Tibial artery (tissue), 4 donors: ENCODE results near the gene MGP.

Experiments
- DNase-seq, 2 donors: peaks; one replicate each; pipeline ENCODE4 v3.0.0-alpha.2; 2019
- H3K27ac ChIP-seq, 2 donors: fragments of 200-600 bp; sonication (generic) in 1 of 2; 1 replicate in 1 of 2; 2 replicates in 1 of 2; pipeline ENCODE4 v1.5.1; 2018 to 2019; ENCODE audit warnings: mild to moderate bottlenecking in 1 of 2
- H3K27me3 ChIP-seq, 2 donors: fragments of 200-600 bp; sonication (generic) in 1 of 2; one replicate each; pipeline versions ENCODE4 v1.5.1 to v1.6.0; 2016 to 2019
- H3K36me3 ChIP-seq, 3 donors: fragments of 200-600 bp; sonication (generic) in 2 of 3; one replicate each; pipeline ENCODE4 v1.5.1; 2016 to 2019; ENCODE audit warnings: mild to moderate bottlenecking in 2 of 3
- H3K4me1 ChIP-seq, 4 donors: fragments of 200-600 bp; sonication (generic) in 2 of 4; 1 replicate in 3 of 4; 2 replicates in 1 of 4; pipeline ENCODE4 v1.5.1; 2016 to 2019
- H3K4me3 ChIP-seq, 2 donors: fragments of 200-600 bp; sonication (generic) in 1 of 2; 1 replicate in 1 of 2; 2 replicates in 1 of 2; pipeline ENCODE4 v1.5.1; 2018 to 2019; ENCODE audit warnings: mild to moderate bottlenecking in 2 of 2
- H3K9me3 ChIP-seq, 3 donors: fragments of 200-600 bp; sonication (generic) in 1 of 3; one replicate each; pipeline ENCODE4 v1.5.1; 2016 to 2019
- intact Hi-C: fragments of 100-400 bp; cut with DNase I; formaldehyde crosslinking; loops from one replicate; pipeline ENCODE4 v1.15.0; 2023; ENCODE audit warnings: low total_unique reads
- TF ChIP-seq, protein P1 (sequence below), 2 experiments: fragments of 200-600 bp in 1 of 2; fragments of 450-650 bp in 1 of 2; IDR thresholded peaks; one replicate each; pipeline ENCODE4 v1.5.1; 2017 to 2019; ENCODE audit warnings: antibody characterized with exemption in 2 of 2, mild to moderate bottlenecking in 1 of 2, moderate library complexity in 1 of 2

Gene MGP

DNA sequence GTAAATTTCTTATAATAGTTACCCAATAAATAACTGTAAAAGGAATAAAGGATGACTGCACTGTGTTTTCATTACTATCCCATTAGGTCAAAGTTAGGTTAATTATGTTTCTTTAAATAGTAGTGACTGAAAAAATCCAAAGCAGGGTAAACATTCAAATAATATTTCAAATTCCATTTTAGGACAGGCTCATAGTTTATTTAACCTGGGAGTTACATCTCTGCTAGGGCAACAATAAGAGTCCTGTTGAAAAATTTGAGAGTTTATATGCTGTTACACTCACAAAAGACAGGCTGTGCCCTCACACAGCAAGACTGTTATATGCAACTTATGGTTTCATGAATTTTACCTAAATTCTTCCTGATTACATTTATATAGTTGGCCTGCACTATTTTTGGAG is 44.6 kb upstream of the MGP start:
- peak overlapping the region in 1 of 2 donors; percentile 41 for H3K27ac ChIP-seq
- no peak for DNase-seq
- intact Hi-C loops: loop anchor here (10.0 kb wide), 1 partner anchor 55 kb away; no protein-coding TSS in a partner anchor
- H3K4me1 ChIP-seq: peaks cover 0 to 31% (median 18%) of the 10 kb centered on the region in 4 donors
- no peaks in the 10 kb centered on the region for H3K36me3 ChIP-seq
- no peaks in the 10 kb centered on the region for H3K9me3 ChIP-seq
- TF ChIP-seq, protein P1, sequence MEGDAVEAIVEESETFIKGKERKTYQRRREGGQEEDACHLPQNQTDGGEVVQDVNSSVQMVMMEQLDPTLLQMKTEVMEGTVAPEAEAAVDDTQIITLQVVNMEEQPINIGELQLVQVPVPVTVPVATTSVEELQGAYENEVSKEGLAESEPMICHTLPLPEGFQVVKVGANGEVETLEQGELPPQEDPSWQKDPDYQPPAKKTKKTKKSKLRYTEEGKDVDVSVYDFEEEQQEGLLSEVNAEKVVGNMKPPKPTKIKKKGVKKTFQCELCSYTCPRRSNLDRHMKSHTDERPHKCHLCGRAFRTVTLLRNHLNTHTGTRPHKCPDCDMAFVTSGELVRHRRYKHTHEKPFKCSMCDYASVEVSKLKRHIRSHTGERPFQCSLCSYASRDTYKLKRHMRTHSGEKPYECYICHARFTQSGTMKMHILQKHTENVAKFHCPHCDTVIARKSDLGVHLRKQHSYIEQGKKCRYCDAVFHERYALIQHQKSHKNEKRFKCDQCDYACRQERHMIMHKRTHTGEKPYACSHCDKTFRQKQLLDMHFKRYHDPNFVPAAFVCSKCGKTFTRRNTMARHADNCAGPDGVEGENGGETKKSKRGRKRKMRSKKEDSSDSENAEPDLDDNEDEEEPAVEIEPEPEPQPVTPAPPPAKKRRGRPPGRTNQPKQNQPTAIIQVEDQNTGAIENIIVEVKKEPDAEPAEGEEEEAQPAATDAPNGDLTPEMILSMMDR (IDR thresholded peaks at IDR 0.05): peak in 1 of 2 experiments; percentile 21
- no peaks in the 10 kb centered on the region for H3K27me3 ChIP-seq
- no peak overlapping the region for H3K4me3 ChIP-seq

DNA sequence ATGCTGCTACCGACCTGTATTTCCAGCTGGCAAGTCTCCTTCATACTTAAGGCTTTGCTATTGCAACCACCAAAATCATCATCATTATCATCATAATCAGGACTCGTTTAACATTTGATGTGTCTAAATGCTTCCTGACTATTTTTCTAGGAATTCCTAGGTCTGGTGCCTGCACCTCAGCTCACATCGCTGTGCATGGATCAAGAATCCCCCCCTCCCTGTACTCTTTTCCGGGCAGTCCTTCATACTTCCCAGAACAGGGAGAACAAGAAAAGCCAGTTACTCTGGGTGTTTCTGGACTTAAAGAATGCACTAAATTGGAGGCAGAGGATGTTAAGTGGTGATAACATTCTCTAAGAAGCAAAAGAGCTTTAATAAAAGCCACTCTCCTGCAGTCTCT is 43.3 kb upstream of the MGP start:
- Histone ChIP-seq H3K36me3 (no peaks in the 10 kb centered on the region), H3K4me1 (peaks cover 0 to 31% (median 18%) of the 10 kb centered on the region in 4 donors), H3K27ac (peak overlapping the region; percentile 38 to 41), H3K9me3 (no peaks in the 10 kb centered on the region), H3K4me3 (no peak overlapping the region), H3K27me3 (no peaks in the 10 kb centered on the region)
- intact Hi-C loops: no loop called here
- TF ChIP-seq, protein P1 (IDR thresholded peaks at IDR 0.05): no peak
- no peak for DNase-seq

DNA sequence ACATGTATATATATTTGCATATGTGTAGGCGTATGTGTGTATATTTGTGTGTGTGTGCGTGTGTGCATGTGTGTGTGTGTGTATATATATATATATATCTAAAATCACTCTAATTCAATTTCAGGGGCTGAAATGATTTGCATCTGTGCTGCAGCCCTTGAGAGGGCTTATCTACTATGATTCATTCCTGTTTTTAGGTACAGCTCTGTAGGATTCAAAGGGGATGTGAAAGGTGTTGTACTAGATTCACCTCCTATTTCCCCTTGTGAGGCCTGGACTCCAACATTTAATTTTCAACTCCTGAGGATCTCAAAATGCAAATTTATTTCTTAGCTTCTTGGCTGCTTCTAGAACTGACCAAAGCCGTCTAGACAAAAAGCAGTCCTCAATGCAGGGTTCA is 41.6 kb upstream of the MGP start:
- intact Hi-C loops: no loop called here
- H3K9me3 ChIP-seq: no peaks in the 10 kb centered on the region
- TF ChIP-seq, protein P1 (IDR thresholded peaks at IDR 0.05): no peak
- H3K4me3 ChIP-seq: no peak overlapping the region
- no peak overlapping the region for H3K27ac ChIP-seq
- H3K4me1 ChIP-seq: peaks cover 0 to 31% (median 18%) of the 10 kb centered on the region in 4 donors
- H3K36me3 ChIP-seq: no peaks in the 10 kb centered on the region
- DNase-seq: no peak
- no peaks in the 10 kb centered on the region for H3K27me3 ChIP-seq

DNA sequence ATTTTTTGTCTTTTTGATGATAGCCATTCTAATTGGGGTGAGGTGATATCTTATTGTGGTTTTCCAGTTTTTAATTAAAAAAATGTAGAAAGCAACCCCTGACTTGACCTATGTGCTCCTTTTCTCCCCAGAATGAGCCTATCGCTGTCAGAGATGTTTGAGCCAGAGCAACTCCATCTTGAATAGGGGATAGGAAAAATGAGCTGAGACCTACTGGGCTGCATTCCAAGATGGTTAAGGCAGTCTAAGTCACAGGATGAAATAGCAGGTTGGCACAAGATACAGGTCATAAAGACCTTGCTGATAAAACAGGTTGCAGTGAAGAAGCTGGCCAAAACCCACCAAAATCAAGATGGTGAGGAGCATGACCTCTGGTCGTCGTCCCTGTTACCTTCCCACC is 38.9 kb upstream of the MGP start:
- Histone ChIP-seq H3K27me3 (no peaks in the 10 kb centered on the region), H3K36me3 (no peaks in the 10 kb centered on the region), H3K9me3 (no peaks in the 10 kb centered on the region), H3K4me1 (peaks cover 0 to 13% (median 6%) of the 10 kb centered on the region in 4 donors), H3K27ac (no peak overlapping the region), H3K4me3 (no peak overlapping the region)
- no peak for DNase-seq
- TF ChIP-seq, protein P1 (IDR thresholded peaks at IDR 0.05): no peak
- intact Hi-C loops: no loop called here

DNA sequence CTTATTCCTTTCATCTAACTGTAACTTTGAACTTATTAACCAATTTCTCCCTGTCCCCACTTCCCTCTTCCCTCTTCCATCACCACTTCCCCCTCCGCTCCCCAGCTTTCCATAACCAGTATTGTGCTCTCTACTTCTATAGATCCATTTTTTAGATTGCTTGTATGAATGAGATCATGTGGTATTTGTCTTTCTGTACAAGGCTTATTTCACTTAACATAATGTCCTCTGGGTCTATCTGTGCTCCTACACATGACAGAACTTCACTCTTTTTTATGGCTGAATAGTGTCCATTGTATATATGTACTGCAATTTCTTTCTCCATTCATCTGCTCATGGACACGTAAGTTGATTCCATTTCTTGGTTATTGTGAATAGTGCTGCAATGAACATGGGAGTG is 38.3 kb upstream of the MGP start:
- Histone ChIP-seq H3K27me3 (no peaks in the 10 kb centered on the region), H3K9me3 (no peaks in the 10 kb centered on the region), H3K36me3 (no peaks in the 10 kb centered on the region), H3K4me1 (peaks cover 0 to 8% (median 3%) of the 10 kb centered on the region in 4 donors), H3K4me3 (no peak overlapping the region), H3K27ac (no peak overlapping the region)
- intact Hi-C loops: no loop called here
- DNase-seq: no peak
- TF ChIP-seq, protein P1 (IDR thresholded peaks at IDR 0.05): no peak

DNA sequence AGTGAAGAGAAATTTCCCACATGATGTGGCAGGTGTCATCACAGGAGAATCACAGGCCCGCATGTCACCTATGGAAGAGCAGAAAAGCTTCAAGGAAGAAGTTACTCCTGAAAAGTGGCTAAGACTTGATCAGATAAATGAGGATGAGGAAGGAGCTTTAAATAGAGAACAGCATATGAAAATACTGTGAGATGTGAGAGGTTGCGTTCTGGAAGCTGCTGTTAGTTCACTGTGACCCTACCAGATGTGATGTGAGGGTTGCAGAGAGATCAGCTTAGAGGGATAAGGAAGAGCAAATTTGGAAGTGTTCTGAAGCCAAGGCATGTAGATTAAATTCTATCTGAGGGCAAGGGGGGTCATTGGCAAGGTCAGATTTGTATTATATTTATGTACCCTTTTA is 35.6 kb upstream of the MGP start:
- no peaks in the 10 kb centered on the region for H3K4me1 ChIP-seq
- TF ChIP-seq, protein P1 (IDR thresholded peaks at IDR 0.05): no peak
- no peaks in the 10 kb centered on the region for H3K9me3 ChIP-seq
- DNase-seq: no peak
- no peak overlapping the region for H3K4me3 ChIP-seq
- H3K27me3 ChIP-seq: no peaks in the 10 kb centered on the region
- no peak overlapping the region for H3K27ac ChIP-seq
- intact Hi-C loops: no loop called here
- no peaks in the 10 kb centered on the region for H3K36me3 ChIP-seq
